D721Med (cell line): ENCODE data around the gene NFASC.

ENCODE experiments used
- DNase-seq: peaks from one replicate; pipeline ENCODE4 v3.0.0; 2011; ENCODE audit warnings: low spot score; ENCODE audit not compliant: insufficient read length
- FAIRE-seq: peaks from 2 replicates; lab custom pipeline; 2011; peaks lifted over from hg19 to GRCh38; lab: Jason Lieb, UNC
- CTCF ChIP-seq: IDR thresholded peaks from 2 replicates; pipeline ENCODE4 v1.5.1; 2012; ENCODE audit warnings: mild to moderate bottlenecking, control low read depth; ENCODE audit not compliant: insufficient read depth; ENCODE audit errors: missing control alignments

The NFASC gene

GRCh38 chr1:204923626-204924012, 53.0 kb downstream of the NFASC start:
- TF ChIP-seq CTCF, result no peak
- DNase-seq, result no peak
- no peak for FAIRE-seq

GRCh38 chr1:204924013-204924759, 53.5 kb downstream of the NFASC start:
- TF ChIP-seq CTCF, result no peak
- DNase-seq, result no peak
- FAIRE-seq, result peak; percentile 86

- DNase-seq (no peak), FAIRE-seq (no peak)
- no peak for TF ChIP-seq CTCF
These were observed 55.0 kb downstream of the NFASC start for GRCh38 chr1:204925701-204926100.

- TF ChIP-seq CTCF, result no peak
- no peak for DNase-seq
- peak; percentile 16 for FAIRE-seq
These were observed 57.3 kb downstream of the NFASC start for GRCh38 chr1:204927673-204928641.

GRCh38 chr1:204928671-204929486, 58.2 kb downstream of the NFASC start:
- DNase-seq, result no peak
- peak; percentile 67 for FAIRE-seq
- TF ChIP-seq CTCF, result no peak

- DNase-seq, result no peak
- no peak for FAIRE-seq
- TF ChIP-seq CTCF, result no peak
These were observed 59.0 kb downstream of the NFASC start for GRCh38 chr1:204929487-204930154.
